Renal cortex interstitium (tissue), 15 donors: ENCODE results near the gene MRPL41. TPM values are rescaled to one million over a fixed set of nuclear protein-coding genes. Genes with fewer than 3 reads are reported as not detected.
"Not testable (repeated sequence)": the region's sequence is repeated elsewhere in the genome, so short reads cannot be mapped to it uniquely, and the experiment has no call there.

Experiments
- DNase-seq, 11 donors: peaks; one replicate each; pipeline ENCODE4 v3.0.0-alpha.2; 2013; ENCODE audit warnings: low read depth in 9 of 11, low spot score in 4 of 11; ENCODE audit errors: extremely low read depth in 1 of 11
- long read RNA-seq, 16 experiments: transcript quantifications; one replicate each; lab custom pipeline, GENCODE V29; 2026
- polyA plus RNA-seq, 3 donors: library from polyadenylated mRNA; unstranded; fragments of 120-200 nt; gene quantifications; one replicate each; pipeline ENCODE4 v1.2.1, GENCODE V29; 2013; ENCODE audit not compliant: insufficient read length in 3 of 3

The MRPL41 gene
- polyA plus RNA-seq = 10 to 100 TPM; 12.9 to 26.0 (median 24.0) TPM
- long read RNA-seq, donor 1, transcript MRPL41-201 (2 exons, 1,262 nt) = major isoform, 57 of 57 reads
- long read RNA-seq, donor 1, partial matches to known transcripts = 0 of 57 reads
- long read RNA-seq, donor 1, other reads (novel, unspliced or antisense) = 0 of 57 reads
- long read RNA-seq, donor 2, transcript MRPL41-201 (2 exons, 1,262 nt) = major isoform, 70 of 80 reads
- long read RNA-seq, donor 2, partial matches to known transcripts = 10 of 80 reads
- long read RNA-seq, donor 2, other reads (novel, unspliced or antisense) = 0 of 80 reads
- long read RNA-seq, donor 3, transcript MRPL41-201 (2 exons, 1,262 nt) = major isoform, 95 of 95 reads
- long read RNA-seq, donor 3, partial matches to known transcripts = 0 of 95 reads
- long read RNA-seq, donor 3, other reads (novel, unspliced or antisense) = 0 of 95 reads
- long read RNA-seq, donor 4, transcript MRPL41-201 (2 exons, 1,262 nt) = major isoform, 58 of 58 reads
- long read RNA-seq, donor 4, partial matches to known transcripts = 0 of 58 reads
- long read RNA-seq, donor 4, other reads (novel, unspliced or antisense) = 0 of 58 reads
- long read RNA-seq, donor 5 = 0 reads
- long read RNA-seq, donor 6, transcript MRPL41-201 (2 exons, 1,262 nt) = major isoform, 55 of 55 reads
- long read RNA-seq, donor 6, partial matches to known transcripts = 0 of 55 reads
- long read RNA-seq, donor 6, other reads (novel, unspliced or antisense) = 0 of 55 reads
- long read RNA-seq, donor 7, transcript MRPL41-201 (2 exons, 1,262 nt) = major isoform, 68 of 68 reads
- long read RNA-seq, donor 7, partial matches to known transcripts = 0 of 68 reads
- long read RNA-seq, donor 7, other reads (novel, unspliced or antisense) = 0 of 68 reads
- long read RNA-seq, donor 8, transcript MRPL41-201 (2 exons, 1,262 nt) = major isoform, 112 of 112 reads
- long read RNA-seq, donor 8, partial matches to known transcripts = 0 of 112 reads
- long read RNA-seq, donor 8, other reads (novel, unspliced or antisense) = 0 of 112 reads
- long read RNA-seq, donor 9, transcript MRPL41-201 (2 exons, 1,262 nt) = major isoform, 53 of 60 reads
- long read RNA-seq, donor 9, partial matches to known transcripts = 7 of 60 reads
- long read RNA-seq, donor 9, other reads (novel, unspliced or antisense) = 0 of 60 reads
- long read RNA-seq, donor 10, transcript MRPL41-201 (2 exons, 1,262 nt) = major isoform, 70 of 77 reads
- long read RNA-seq, donor 10, partial matches to known transcripts = 7 of 77 reads
- long read RNA-seq, donor 10, other reads (novel, unspliced or antisense) = 0 of 77 reads
- long read RNA-seq, donor 11, transcript MRPL41-201 (2 exons, 1,262 nt) = major isoform, 50 of 50 reads
- long read RNA-seq, donor 11, partial matches to known transcripts = 0 of 50 reads
- long read RNA-seq, donor 11, other reads (novel, unspliced or antisense) = 0 of 50 reads
- long read RNA-seq, donor 12, transcript MRPL41-201 (2 exons, 1,262 nt) = major isoform, 24 of 24 reads
- long read RNA-seq, donor 12, partial matches to known transcripts = 0 of 24 reads
- long read RNA-seq, donor 12, other reads (novel, unspliced or antisense) = 0 of 24 reads
- long read RNA-seq, donor 13 = 0 reads
- long read RNA-seq, donor 14, transcript MRPL41-201 (2 exons, 1,262 nt) = major isoform, 46 of 58 reads
- long read RNA-seq, donor 14, partial matches to known transcripts = 6 of 58 reads
- long read RNA-seq, donor 14, other reads (novel, unspliced or antisense) = 6 of 58 reads
- long read RNA-seq, donor 15, transcript MRPL41-201 (2 exons, 1,262 nt) = major isoform, 27 of 27 reads
- long read RNA-seq, donor 15, partial matches to known transcripts = 0 of 27 reads
- long read RNA-seq, donor 15, other reads (novel, unspliced or antisense) = 0 of 27 reads
- long read RNA-seq, donor 16, transcript MRPL41-201 (2 exons, 1,262 nt) = major isoform, 158 of 158 reads
- long read RNA-seq, donor 16, partial matches to known transcripts = 0 of 158 reads
- long read RNA-seq, donor 16, other reads (novel, unspliced or antisense) = 0 of 158 reads

- peak in 9 of 11 donors; percentile 62 to 90 (median 80) for DNase-seq
Observed at GRCh38 chr9:137551264-137552021, at the start of gene MRPL41. Gene MRPL41, plus strand, starts transcription at chr9:137551879. Its CDS starts 203 bp downstream, at chr9:137552082.

- DNase-seq = no peak
Observed at GRCh38 chr9:137502008-137502911, 49.4 kb upstream of the MRPL41 start.

GRCh38 chr9:137504432-137504777 is 47.3 kb upstream of the MRPL41 start:
- DNase-seq = no peak

GRCh38 chr9:137505421-137506140 is 46.1 kb upstream of the MRPL41 start:
- DNase-seq = no peak

- DNase-seq = no peak
Observed at GRCh38 chr9:137506274-137506673, 45.4 kb upstream of the MRPL41 start.

- no peak for DNase-seq
Observed at GRCh38 chr9:137506702-137507171, 44.9 kb upstream of the MRPL41 start.

GRCh38 chr9:137509198-137509597 is 42.5 kb upstream of the MRPL41 start:
- DNase-seq = no peak

GRCh38 chr9:137511126-137511525 is 40.6 kb upstream of the MRPL41 start:
- DNase-seq = not testable (repeated sequence)

GRCh38 chr9:137511758-137512463 is 39.8 kb upstream of the MRPL41 start:
- DNase-seq = no peak

- DNase-seq = not testable (repeated sequence)
Observed at GRCh38 chr9:137513136-137513535, 38.5 kb upstream of the MRPL41 start.

- DNase-seq = not testable (repeated sequence)
Observed at GRCh38 chr9:137513801-137514570, 37.7 kb upstream of the MRPL41 start.

- no peak for DNase-seq
Observed at GRCh38 chr9:137514691-137515337, 36.9 kb upstream of the MRPL41 start.

- no peak for DNase-seq
Observed at GRCh38 chr9:137515338-137515724, 36.3 kb upstream of the MRPL41 start.
